Measurements from ENCODE around the gene KLC4.

The KLC4 gene

GRCh38 chr6:43059168-43060033 is at the start of gene KLC4, which contains the start of gene MRPL2:
Gene KLC4 (plus strand): TSS chr6:43059631. CDS start chr6:43061336, 1,705 bp downstream.
Gene MRPL2 (minus strand): TSS chr6:43059434. CDS start chr6:43059381, 53 bp downstream.
- peak; percentile 94 for DNase-seq (ENCODE audit: low read depth)

GRCh38 chr6:43011207-43011606 is 48.2 kb upstream of the KLC4 start:
- no peak for DNase-seq (ENCODE audit: low read depth)

- DNase-seq (ENCODE audit: low read depth): no peak
Measured at GRCh38 chr6:43012364-43012763, 47.1 kb upstream of the KLC4 start.

- peak; percentile 78 for DNase-seq (ENCODE audit: low read depth)
Measured at GRCh38 chr6:43013097-43013842, 46.2 kb upstream of the KLC4 start.

- DNase-seq (ENCODE audit: low read depth): peak; percentile 100
Measured at GRCh38 chr6:43013843-43014433, 45.5 kb upstream of the KLC4 start, which contains the start of the genes KLHDC3 and MEA1. Gene KLHDC3 (plus strand): TSS chr6:43014249. CDS start chr6:43017193, 2,944 bp downstream. Gene MEA1 (minus strand): TSS chr6:43013946. CDS start chr6:43013813, 133 bp downstream.

- DNase-seq (ENCODE audit: low read depth): no peak
Measured at GRCh38 chr6:43014434-43014909, 45.0 kb upstream of the KLC4 start.

- no peak for DNase-seq (ENCODE audit: low read depth)
Measured at GRCh38 chr6:43016176-43016942, 43.1 kb upstream of the KLC4 start.

GRCh38 chr6:43016943-43017334 is 42.5 kb upstream of the KLC4 start:
- no peak for DNase-seq (ENCODE audit: low read depth)

GRCh38 chr6:43019152-43019551 is 40.3 kb upstream of the KLC4 start:
- DNase-seq (ENCODE audit: low read depth): no peak

GRCh38 chr6:43020052-43020705 is 39.3 kb upstream of the KLC4 start:
- DNase-seq (ENCODE audit: low read depth): no peak

GRCh38 chr6:43020847-43021246 is 38.6 kb upstream of the KLC4 start:
- DNase-seq (ENCODE audit: low read depth): no peak

- DNase-seq (ENCODE audit: low read depth): no peak
Measured at GRCh38 chr6:43021270-43022047, 38.0 kb upstream of the KLC4 start, which contains the start of gene RRP36. Gene RRP36 (plus strand): TSS chr6:43021623. CDS start chr6:43021655, 32 bp downstream.

GRCh38 chr6:43024436-43024835 is 35.0 kb upstream of the KLC4 start:
- DNase-seq (ENCODE audit: low read depth): no peak

- DNase-seq (ENCODE audit: low read depth): no peak
Measured at GRCh38 chr6:43026365-43026764, 33.1 kb upstream of the KLC4 start.

- no peak for DNase-seq (ENCODE audit: low read depth)
Measured at GRCh38 chr6:43029120-43029519, 30.3 kb upstream of the KLC4 start.

- DNase-seq (ENCODE audit: low read depth): no peak
Measured at GRCh38 chr6:43032326-43032725, 27.1 kb upstream of the KLC4 start.

GRCh38 chr6:43033496-43034189 is 25.8 kb upstream of the KLC4 start:
- DNase-seq (ENCODE audit: low read depth): no peak

GRCh38 chr6:43034190-43034525 is 25.3 kb upstream of the KLC4 start:
- DNase-seq (ENCODE audit: low read depth): no peak

- no peak for DNase-seq (ENCODE audit: low read depth)
Measured at GRCh38 chr6:43035495-43036194, 23.8 kb upstream of the KLC4 start.

Measured in CMK (cell line).